Parathyroid adenoma (tissue), 2 donors: ENCODE results near the gene CYP26C1.

Experiments used
- H2AFZ ChIP-seq: fragments of 300-600 bp; sonication (generic); one replicate; pipeline ENCODE4 v1.7.0; 2017; ENCODE audit warnings: antibody characterized with exemption, mild to moderate bottlenecking
- H3K27ac ChIP-seq: fragments of 300-600 bp; sonication (generic); one replicate; pipeline ENCODE4 v1.7.0; 2017
- H3K27me3 ChIP-seq: fragments of 300-600 bp; sonication (generic); one replicate; pipeline ENCODE4 v1.7.0; 2017; ENCODE audit warnings: low read length; ENCODE audit not compliant: control insufficient read depth, insufficient read depth
- H3K36me3 ChIP-seq: fragments of 300-600 bp; sonication (generic); one replicate; pipeline ENCODE4 v1.7.0; 2017; ENCODE audit warnings: low read length; ENCODE audit not compliant: control insufficient read depth, insufficient read depth
- H3K4me1 ChIP-seq: fragments of 300-600 bp; sonication (generic); one replicate; pipeline ENCODE4 v1.7.0; 2017; ENCODE audit warnings: control low read depth
- H3K4me2 ChIP-seq: fragments of 300-600 bp; sonication (generic); one replicate; pipeline ENCODE4 v1.7.0; 2017; ENCODE audit warnings: low read length
- H3K4me3 ChIP-seq: fragments of 300-600 bp; sonication (generic); one replicate; pipeline ENCODE4 v1.7.0; 2017; ENCODE audit warnings: low read depth, low read length
- H3K79me2 ChIP-seq: fragments of 300-600 bp; sonication (generic); one replicate; pipeline ENCODE4 v1.7.0; 2017; ENCODE audit warnings: control low read depth
- H3K9ac ChIP-seq: fragments of 300-600 bp; sonication (generic); one replicate; pipeline ENCODE4 v1.7.0; 2017; ENCODE audit warnings: mild to moderate bottlenecking
- H3K9me3 ChIP-seq: fragments of 300-600 bp; sonication (generic); one replicate; pipeline ENCODE4 v1.7.0; 2017; ENCODE audit warnings: low read length; ENCODE audit not compliant: control insufficient read depth
- TF ChIP-seq, protein P1 (sequence below): fragments of 300-600 bp; sonication (generic); IDR thresholded peaks from one replicate; pipeline ENCODE4 v1.7.0; 2017; ENCODE audit warnings: antibody characterized with exemption, mild to moderate bottlenecking
- donor health status: primary hyperparathyroidism.

Gene CYP26C1

DNA sequence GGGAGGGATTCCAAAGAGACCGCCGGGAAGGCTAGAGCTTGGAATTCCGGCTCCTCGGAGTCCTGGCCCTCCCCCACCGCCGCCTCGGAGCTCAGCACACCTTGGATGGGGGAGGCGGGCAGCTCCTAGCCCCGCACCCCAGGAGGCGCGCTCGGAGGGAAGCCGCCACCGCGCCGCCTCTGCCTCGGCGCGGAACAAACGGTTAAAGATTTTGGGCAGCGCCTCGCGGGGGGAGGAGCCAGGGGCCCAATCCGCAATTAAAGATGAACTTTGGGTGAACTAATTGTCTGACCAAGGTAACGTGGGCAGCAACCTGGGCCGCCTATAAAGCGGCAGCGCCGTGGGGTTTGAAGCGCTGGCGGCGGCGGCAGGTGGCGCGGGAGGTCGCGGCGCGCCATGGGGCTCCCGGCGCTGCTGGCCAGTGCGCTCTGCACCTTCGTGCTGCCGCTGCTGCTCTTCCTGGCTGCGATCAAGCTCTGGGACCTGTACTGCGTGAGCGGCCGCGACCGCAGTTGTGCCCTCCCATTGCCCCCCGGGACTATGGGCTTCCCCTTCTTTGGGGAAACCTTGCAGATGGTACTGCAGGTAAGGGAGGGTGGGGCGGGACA is 13.0 kb downstream of the CYP26C1 start, which contains the start of gene CYP26A1:
TSS of gene CYP26A1 (plus strand) at position 355 of the 608 bp plus-strand sequence. CDS start at position 397, 42 bp downstream.
- H3K9ac ChIP-seq, result no peak within 1 kb of the TSS
- peak within 1 kb of the TSS; percentile 57 for H3K4me2 ChIP-seq
- no peaks in the 10 kb centered on the region for H3K9me3 ChIP-seq
- peaks cover 6% of the 10 kb centered on the region for H3K27me3 ChIP-seq
- no peaks in the 10 kb centered on the region for H3K36me3 ChIP-seq
- peak within 1 kb of the TSS; percentile 39 for H3K4me3 ChIP-seq
- peaks cover 3% of the 10 kb centered on the region for H3K4me1 ChIP-seq
- no peak within 1 kb of the TSS for H2AFZ ChIP-seq
- H3K79me2 ChIP-seq, result no peaks in the 10 kb centered on the region
- TF ChIP-seq, protein P1, sequence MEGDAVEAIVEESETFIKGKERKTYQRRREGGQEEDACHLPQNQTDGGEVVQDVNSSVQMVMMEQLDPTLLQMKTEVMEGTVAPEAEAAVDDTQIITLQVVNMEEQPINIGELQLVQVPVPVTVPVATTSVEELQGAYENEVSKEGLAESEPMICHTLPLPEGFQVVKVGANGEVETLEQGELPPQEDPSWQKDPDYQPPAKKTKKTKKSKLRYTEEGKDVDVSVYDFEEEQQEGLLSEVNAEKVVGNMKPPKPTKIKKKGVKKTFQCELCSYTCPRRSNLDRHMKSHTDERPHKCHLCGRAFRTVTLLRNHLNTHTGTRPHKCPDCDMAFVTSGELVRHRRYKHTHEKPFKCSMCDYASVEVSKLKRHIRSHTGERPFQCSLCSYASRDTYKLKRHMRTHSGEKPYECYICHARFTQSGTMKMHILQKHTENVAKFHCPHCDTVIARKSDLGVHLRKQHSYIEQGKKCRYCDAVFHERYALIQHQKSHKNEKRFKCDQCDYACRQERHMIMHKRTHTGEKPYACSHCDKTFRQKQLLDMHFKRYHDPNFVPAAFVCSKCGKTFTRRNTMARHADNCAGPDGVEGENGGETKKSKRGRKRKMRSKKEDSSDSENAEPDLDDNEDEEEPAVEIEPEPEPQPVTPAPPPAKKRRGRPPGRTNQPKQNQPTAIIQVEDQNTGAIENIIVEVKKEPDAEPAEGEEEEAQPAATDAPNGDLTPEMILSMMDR, result no peak
- no peak within 1 kb of the TSS for H3K27ac ChIP-seq

DNA sequence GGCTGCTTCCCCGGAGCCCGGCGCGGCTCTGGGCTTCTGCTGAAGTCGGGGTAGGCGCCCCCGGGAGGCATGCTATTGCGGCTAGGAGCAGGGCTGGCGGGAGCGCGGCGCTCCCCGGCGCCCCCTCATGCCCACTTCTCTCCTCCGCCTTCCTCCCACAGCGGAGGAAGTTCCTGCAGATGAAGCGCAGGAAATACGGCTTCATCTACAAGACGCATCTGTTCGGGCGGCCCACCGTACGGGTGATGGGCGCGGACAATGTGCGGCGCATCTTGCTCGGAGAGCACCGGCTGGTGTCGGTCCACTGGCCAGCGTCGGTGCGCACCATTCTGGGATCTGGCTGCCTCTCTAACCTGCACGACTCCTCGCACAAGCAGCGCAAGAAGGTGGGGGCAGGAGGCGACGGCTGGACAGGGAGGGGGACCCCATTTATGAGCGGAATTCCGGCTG is 13.6 kb downstream of the CYP26C1 start:
- no peak overlapping the region for H3K9ac ChIP-seq
- H3K27ac ChIP-seq, result no peak overlapping the region
- peaks cover 6% of the 10 kb centered on the region for H3K27me3 ChIP-seq
- H3K4me2 ChIP-seq, result no peak overlapping the region
- peaks cover 3% of the 10 kb centered on the region for H3K4me1 ChIP-seq
- H3K9me3 ChIP-seq, result no peaks in the 10 kb centered on the region
- no peaks in the 10 kb centered on the region for H3K79me2 ChIP-seq
- H3K36me3 ChIP-seq, result no peaks in the 10 kb centered on the region
- TF ChIP-seq, protein P1, result no peak
- no peak overlapping the region for H3K4me3 ChIP-seq
- no peak overlapping the region for H2AFZ ChIP-seq

DNA sequence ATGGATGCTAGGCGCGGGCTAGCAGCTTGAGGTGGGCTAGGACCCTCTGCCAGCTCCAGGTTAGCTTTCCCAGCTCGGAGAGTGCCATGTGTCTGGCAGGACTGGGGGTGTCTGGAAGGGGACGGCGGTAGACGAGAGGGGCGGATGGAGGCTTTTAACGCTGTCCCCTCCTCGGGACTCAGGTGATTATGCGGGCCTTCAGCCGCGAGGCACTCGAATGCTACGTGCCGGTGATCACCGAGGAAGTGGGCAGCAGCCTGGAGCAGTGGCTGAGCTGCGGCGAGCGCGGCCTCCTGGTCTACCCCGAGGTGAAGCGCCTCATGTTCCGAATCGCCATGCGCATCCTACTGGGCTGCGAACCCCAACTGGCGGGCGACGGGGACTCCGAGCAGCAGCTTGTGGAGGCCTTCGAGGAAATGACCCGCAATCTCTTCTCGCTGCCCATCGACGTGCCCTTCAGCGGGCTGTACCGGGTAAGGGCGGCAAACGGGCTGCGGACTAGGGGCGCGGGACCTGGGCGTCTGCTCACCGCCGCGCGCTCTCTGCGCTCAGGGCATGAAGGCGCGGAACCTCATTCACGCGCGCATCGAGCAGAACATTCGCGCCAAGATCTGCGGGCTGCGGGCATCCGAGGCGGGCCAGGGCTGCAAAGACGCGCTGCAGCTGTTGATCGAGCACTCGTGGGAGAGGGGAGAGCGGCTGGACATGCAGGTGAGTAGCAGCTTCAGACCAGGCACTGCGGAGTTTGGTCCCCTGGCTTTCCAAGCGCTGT is 14.2 kb downstream of the CYP26C1 start:
- H3K79me2 ChIP-seq, result no peaks in the 10 kb centered on the region
- H3K9me3 ChIP-seq, result no peaks in the 10 kb centered on the region
- H3K9ac ChIP-seq, result no peak overlapping the region
- no peak overlapping the region for H2AFZ ChIP-seq
- H3K4me3 ChIP-seq, result no peak overlapping the region
- H3K36me3 ChIP-seq, result no peaks in the 10 kb centered on the region
- H3K4me1 ChIP-seq, result peaks cover 3% of the 10 kb centered on the region
- TF ChIP-seq, protein P1, result no peak
- no peak overlapping the region for H3K27ac ChIP-seq
- H3K27me3 ChIP-seq, result peaks cover 6% of the 10 kb centered on the region
- no peak overlapping the region for H3K4me2 ChIP-seq

DNA sequence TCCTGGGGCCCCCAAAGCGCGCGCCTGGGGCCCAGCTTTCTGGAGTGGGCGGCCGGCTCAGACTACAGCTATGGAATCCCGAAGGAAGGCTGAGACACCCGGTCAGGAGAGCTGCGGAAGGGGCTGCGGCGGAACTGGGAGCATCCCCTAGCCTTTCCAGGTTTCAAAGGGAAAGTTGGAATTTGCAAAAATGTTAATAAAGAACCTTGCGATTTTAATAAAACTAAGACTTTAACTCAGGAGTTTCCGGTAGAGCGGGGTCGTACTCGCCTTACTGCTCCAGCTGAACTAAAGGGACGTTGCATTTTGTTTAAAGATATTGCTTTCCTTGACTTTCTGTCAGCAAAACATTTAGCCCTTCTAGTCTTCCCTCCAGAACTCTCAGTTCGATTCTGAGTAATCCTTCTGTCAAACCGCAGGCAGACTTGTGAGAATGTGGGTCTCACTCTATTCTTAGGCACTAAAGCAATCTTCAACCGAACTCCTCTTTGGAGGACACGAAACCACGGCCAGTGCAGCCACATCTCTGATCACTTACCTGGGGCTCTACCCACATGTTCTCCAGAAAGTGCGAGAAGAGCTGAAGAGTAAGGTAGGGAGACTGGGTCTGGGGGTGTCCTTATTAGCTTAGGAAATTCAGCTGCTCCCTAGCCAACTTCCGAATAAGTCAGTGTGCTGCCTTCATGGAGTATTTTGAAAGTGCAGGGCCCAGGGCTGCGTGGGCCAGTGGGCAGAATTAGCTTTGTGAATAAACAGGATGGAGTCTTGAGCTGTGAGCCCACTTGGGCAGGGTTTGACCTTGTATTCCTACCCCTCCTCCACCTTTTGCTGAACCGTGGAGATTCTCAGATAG is 15.0 kb downstream of the CYP26C1 start:
- Histone ChIP-seq H3K27ac (no peak overlapping the region), H2AFZ (no peak overlapping the region), H3K9ac (no peak overlapping the region), H3K79me2 (no peaks in the 10 kb centered on the region), H3K27me3 (peaks cover 6% of the 10 kb centered on the region), H3K4me3 (no peak overlapping the region), H3K9me3 (no peaks in the 10 kb centered on the region), H3K36me3 (no peaks in the 10 kb centered on the region), H3K4me2 (no peak overlapping the region), H3K4me1 (peaks cover 3% of the 10 kb centered on the region)
- TF ChIP-seq, protein P1, result no peak
